GM12878 (cell line): ENCODE measurements around the gene FBXL19.

Source experiments
- CHD2 ChIP-seq: IDR thresholded peaks from 2 replicates; pipeline ENCODE4 v1.6.1; 2011; ENCODE audit warnings: low read depth, low read length, improper control_type of control experiment, borderline replicate concordance
- HDAC6 ChIP-seq: fragments of 200-600 bp; sonication (generic); IDR thresholded peaks from one replicate; pipeline ENCODE4 v1.8.0; 2017; ENCODE audit warnings: antibody characterized with exemption; ENCODE audit not compliant: unreplicated experiment
- MXI1 ChIP-seq: fragments of 150-350 bp; IDR thresholded peaks from 2 replicates; pipeline ENCODE4 v1.6.1; 2011; ENCODE audit warnings: low read depth, mild to moderate bottlenecking, inconsistent platforms, low read length, improper control_type of control experiment
- NR2C2 ChIP-seq: IDR thresholded peaks from 2 replicates; pipeline ENCODE4 v1.6.1; 2011; ENCODE audit warnings: borderline replicate concordance, low read depth; ENCODE audit not compliant: control insufficient read depth, insufficient read length
- PAX5 ChIP-seq: IDR thresholded peaks from 2 replicates; pipeline ENCODE4 v1.6.1; 2011; ENCODE audit warnings: low read depth, low read length, borderline replicate concordance
- POLR2AphosphoS5 ChIP-seq: IDR thresholded peaks from 2 replicates; pipeline ENCODE4 v1.6.1; 2011; ENCODE audit warnings: mild to moderate bottlenecking, low read length, inconsistent platforms
- SIN3A ChIP-seq: IDR thresholded peaks from 2 replicates; pipeline ENCODE4 v1.6.1; 2012; ENCODE audit warnings: low read depth, low read length, improper control_type of control experiment
- SMAD1 ChIP-seq: fragments of 450-650 bp; IDR thresholded peaks from 2 replicates; pipeline ENCODE4 v1.6.1; 2018; ENCODE audit warnings: mild to moderate bottlenecking, low read depth; ENCODE audit not compliant: partially characterized antibody
- ZNF24 ChIP-seq: fragments of 450-650 bp; IDR thresholded peaks from 2 replicates; pipeline ENCODE4 v1.6.1; 2017; ENCODE audit warnings: antibody characterized with exemption, mild to moderate bottlenecking
- TF ChIP-seq, protein P1 (sequence below), 3 experiments: IDR thresholded peaks in 2 of 3; conservative IDR thresholded peaks in 1 of 3; 2 replicates each; pipeline ENCODE4 v1.5.1; 2011; ENCODE audit warnings: low read depth in 3 of 3, low read length in 3 of 3, mild to moderate bottlenecking in 3 of 3, control low read depth in 2 of 3, moderate library complexity in 2 of 3, inconsistent platforms in 1 of 3, mixed read lengths in 1 of 3; ENCODE audit not compliant: control insufficient read depth in 2 of 3, insufficient read depth in 1 of 3; ENCODE audit errors: extremely low read depth in 1 of 3
- TF ChIP-seq, protein P2 (sequence below): IDR thresholded peaks from 2 replicates; pipeline ENCODE4 v1.6.1; 2011; ENCODE audit warnings: mild to moderate bottlenecking, low read depth, low read length, moderate library complexity; ENCODE audit not compliant: insufficient replicate concordance
- TF ChIP-seq, protein P3 (sequence below): IDR thresholded peaks from 2 replicates; pipeline ENCODE4 v1.6.1; 2012; ENCODE audit warnings: mild to moderate bottlenecking, low read depth, low read length
- TF ChIP-seq, protein P4 (sequence below): fragments of 450-650 bp; IDR thresholded peaks from 2 replicates; pipeline ENCODE4 v1.6.1; 2016; ENCODE audit warnings: mild to moderate bottlenecking, moderate library complexity, borderline replicate concordance

DNA sequence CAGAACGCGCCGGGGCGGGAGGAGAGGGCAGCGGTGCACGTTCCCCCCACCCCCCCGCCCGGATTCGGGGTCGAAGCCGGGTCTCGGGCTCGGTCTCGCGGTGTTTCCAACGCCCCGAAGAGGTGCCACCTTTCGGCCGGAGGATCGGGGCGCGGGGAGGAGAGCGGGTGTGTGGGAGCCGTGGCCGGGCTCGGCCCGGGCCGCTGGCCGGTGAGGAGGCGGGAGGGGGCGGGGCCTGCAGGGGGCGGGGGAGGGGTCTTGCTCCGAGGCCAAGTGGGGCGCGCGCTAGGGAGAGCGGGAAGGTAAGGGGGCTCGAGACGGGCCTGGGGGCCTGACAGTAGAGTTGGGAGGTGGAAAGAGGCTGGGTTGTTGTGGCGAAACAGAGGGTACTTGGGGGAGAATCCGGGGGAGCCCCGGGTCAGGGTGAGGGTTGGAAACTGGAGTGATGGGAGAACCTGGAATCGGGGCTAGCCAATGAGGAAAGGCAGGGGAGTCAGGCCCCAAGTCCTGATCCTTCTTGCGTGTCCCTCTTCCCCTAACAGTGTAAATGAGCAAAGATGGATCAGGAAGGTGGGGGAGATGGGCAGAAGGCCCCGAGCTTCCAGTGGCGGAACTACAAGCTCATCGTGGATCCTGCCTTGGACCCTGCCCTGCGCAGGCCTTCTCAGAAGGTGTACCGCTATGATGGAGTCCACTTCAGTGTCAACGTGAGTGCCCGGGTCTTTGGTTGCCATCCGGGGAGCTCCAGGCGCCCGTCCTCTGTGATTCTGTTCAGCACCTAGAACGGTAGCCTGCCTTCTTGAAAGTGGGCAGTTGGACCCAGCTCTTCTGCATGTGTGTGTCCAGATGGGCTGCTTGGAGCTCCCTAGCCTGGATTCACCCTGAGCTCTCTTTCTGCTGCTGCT is 35.1 kb downstream of the FBXL19 start:
- TF ChIP-seq MXI1 (no peak), PAX5 (no peak), NR2C2 (no peak), SIN3A (no peak), SMAD1 (no peak), CHD2 (no peak), HDAC6 (no peak), POLR2AphosphoS5 (no peak), ZNF24 (no peak)
- TF ChIP-seq, protein P1, sequence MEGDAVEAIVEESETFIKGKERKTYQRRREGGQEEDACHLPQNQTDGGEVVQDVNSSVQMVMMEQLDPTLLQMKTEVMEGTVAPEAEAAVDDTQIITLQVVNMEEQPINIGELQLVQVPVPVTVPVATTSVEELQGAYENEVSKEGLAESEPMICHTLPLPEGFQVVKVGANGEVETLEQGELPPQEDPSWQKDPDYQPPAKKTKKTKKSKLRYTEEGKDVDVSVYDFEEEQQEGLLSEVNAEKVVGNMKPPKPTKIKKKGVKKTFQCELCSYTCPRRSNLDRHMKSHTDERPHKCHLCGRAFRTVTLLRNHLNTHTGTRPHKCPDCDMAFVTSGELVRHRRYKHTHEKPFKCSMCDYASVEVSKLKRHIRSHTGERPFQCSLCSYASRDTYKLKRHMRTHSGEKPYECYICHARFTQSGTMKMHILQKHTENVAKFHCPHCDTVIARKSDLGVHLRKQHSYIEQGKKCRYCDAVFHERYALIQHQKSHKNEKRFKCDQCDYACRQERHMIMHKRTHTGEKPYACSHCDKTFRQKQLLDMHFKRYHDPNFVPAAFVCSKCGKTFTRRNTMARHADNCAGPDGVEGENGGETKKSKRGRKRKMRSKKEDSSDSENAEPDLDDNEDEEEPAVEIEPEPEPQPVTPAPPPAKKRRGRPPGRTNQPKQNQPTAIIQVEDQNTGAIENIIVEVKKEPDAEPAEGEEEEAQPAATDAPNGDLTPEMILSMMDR (IDR thresholded peaks at IDR 0.05 in 2 of 3, conservative IDR thresholded peaks at IDR 0.05 in 1 of 3; ENCODE audit: control insufficient read depth in 2 of 3, extremely low read depth in 1 of 3, insufficient read depth in 1 of 3, low read depth in 3 of 3, low read length in 3 of 3): no peak
- TF ChIP-seq, protein P2, sequence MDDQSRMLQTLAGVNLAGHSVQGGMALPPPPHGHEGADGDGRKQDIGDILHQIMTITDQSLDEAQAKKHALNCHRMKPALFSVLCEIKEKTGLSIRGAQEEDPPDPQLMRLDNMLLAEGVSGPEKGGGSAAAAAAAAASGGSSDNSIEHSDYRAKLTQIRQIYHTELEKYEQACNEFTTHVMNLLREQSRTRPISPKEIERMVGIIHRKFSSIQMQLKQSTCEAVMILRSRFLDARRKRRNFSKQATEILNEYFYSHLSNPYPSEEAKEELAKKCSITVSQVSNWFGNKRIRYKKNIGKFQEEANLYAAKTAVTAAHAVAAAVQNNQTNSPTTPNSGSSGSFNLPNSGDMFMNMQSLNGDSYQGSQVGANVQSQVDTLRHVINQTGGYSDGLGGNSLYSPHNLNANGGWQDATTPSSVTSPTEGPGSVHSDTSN: no peak
- TF ChIP-seq, protein P3, sequence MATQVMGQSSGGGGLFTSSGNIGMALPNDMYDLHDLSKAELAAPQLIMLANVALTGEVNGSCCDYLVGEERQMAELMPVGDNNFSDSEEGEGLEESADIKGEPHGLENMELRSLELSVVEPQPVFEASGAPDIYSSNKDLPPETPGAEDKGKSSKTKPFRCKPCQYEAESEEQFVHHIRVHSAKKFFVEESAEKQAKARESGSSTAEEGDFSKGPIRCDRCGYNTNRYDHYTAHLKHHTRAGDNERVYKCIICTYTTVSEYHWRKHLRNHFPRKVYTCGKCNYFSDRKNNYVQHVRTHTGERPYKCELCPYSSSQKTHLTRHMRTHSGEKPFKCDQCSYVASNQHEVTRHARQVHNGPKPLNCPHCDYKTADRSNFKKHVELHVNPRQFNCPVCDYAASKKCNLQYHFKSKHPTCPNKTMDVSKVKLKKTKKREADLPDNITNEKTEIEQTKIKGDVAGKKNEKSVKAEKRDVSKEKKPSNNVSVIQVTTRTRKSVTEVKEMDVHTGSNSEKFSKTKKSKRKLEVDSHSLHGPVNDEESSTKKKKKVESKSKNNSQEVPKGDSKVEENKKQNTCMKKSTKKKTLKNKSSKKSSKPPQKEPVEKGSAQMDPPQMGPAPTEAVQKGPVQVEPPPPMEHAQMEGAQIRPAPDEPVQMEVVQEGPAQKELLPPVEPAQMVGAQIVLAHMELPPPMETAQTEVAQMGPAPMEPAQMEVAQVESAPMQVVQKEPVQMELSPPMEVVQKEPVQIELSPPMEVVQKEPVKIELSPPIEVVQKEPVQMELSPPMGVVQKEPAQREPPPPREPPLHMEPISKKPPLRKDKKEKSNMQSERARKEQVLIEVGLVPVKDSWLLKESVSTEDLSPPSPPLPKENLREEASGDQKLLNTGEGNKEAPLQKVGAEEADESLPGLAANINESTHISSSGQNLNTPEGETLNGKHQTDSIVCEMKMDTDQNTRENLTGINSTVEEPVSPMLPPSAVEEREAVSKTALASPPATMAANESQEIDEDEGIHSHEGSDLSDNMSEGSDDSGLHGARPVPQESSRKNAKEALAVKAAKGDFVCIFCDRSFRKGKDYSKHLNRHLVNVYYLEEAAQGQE: no peak
- TF ChIP-seq, protein P4, sequence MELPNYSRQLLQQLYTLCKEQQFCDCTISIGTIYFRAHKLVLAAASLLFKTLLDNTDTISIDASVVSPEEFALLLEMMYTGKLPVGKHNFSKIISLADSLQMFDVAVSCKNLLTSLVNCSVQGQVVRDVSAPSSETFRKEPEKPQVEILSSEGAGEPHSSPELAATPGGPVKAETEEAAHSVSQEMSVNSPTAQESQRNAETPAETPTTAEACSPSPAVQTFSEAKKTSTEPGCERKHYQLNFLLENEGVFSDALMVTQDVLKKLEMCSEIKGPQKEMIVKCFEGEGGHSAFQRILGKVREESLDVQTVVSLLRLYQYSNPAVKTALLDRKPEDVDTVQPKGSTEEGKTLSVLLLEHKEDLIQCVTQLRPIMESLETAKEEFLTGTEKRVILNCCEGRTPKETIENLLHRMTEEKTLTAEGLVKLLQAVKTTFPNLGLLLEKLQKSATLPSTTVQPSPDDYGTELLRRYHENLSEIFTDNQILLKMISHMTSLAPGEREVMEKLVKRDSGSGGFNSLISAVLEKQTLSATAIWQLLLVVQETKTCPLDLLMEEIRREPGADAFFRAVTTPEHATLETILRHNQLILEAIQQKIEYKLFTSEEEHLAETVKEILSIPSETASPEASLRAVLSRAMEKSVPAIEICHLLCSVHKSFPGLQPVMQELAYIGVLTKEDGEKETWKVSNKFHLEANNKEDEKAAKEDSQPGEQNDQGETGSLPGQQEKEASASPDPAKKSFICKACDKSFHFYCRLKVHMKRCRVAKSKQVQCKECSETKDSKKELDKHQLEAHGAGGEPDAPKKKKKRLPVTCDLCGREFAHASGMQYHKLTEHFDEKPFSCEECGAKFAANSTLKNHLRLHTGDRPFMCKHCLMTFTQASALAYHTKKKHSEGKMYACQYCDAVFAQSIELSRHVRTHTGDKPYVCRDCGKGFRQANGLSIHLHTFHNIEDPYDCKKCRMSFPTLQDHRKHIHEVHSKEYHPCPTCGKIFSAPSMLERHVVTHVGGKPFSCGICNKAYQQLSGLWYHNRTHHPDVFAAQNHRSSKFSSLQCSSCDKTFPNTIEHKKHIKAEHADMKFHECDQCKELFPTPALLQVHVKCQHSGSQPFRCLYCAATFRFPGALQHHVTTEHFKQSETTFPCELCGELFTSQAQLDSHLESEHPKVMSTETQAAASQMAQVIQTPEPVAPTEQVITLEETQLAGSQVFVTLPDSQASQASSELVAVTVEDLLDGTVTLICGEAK: no peak
